Type B pancreatic cell (in vitro differentiated cells): ENCODE data around the gene KCTD16. TPM values are rescaled to one million over a fixed set of nuclear protein-coding genes. Genes with fewer than 3 reads are reported as not detected.

Experiments
- DNase-seq: peaks from one replicate; pipeline ENCODE4 v3.0.0; 2021; ENCODE audit warnings: mixed read lengths; ENCODE audit not compliant: unreplicated experiment; ENCODE audit errors: extremely low spot score
- H3K27ac Mint-ChIP-seq: 2 replicates; pipeline ENCODE4 v1.8.0; 2021; ENCODE audit warnings: mild to moderate bottlenecking, mixed read lengths
- H3K27me3 Mint-ChIP-seq: 2 replicates; pipeline ENCODE4 v1.8.0; 2021; ENCODE audit warnings: mixed read lengths
- H3K36me3 Mint-ChIP-seq: 2 replicates; pipeline ENCODE4 v1.8.0; 2021; ENCODE audit warnings: mixed read lengths
- H3K4me1 Mint-ChIP-seq: one replicate; pipeline ENCODE4 v1.8.0; 2021; ENCODE audit warnings: mixed read lengths; ENCODE audit not compliant: unreplicated experiment
- H3K4me3 Mint-ChIP-seq: 2 replicates; pipeline ENCODE4 v1.8.0; 2021; ENCODE audit warnings: mild to moderate bottlenecking, mixed read lengths
- H3K9me3 Mint-ChIP-seq: 2 replicates; pipeline ENCODE4 v1.8.0; 2021; ENCODE audit warnings: mixed read lengths
- CTCF ChIP-seq: fragments of 200-600 bp; sonication (generic); conservative IDR thresholded peaks from 2 replicates; pipeline ENCODE4 v1.5.0; 2021; ENCODE audit warnings: antibody characterized with exemption, mild to moderate bottlenecking
- total RNA-seq: library from RNA; stranded (reverse); gene quantifications from 2 replicates; pipeline ENCODE4 v1.2.1, GENCODE V29; 2021; ENCODE audit warnings: low replicate concordance

Gene KCTD16
- total RNA-seq, 1 donor from 2014 or later = 3.0 TPM

DNA sequence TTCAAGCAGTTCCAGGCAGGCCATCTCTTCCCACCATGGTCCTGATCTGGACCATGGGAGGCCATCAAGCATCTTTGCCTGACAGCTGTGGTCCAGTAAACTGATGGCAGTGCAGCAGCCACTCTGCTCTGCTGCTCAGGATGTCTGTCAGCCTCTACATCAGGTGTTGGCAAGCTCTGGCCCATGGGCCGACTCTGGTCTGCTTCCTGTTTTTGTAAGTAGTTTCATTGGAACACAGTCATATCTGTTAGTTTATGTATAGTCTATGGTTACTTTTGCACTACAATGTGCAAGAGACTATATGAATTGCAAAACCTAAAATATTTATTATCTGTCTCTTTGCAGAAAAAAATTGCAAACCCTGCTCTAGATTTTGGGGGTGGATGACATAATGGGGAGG is 225.0 kb downstream of the KCTD16 start:
- Mint-ChIP-seq H3K36me3 (no peaks in the 10 kb centered on the region), H3K27ac (no peak overlapping the region), H3K4me3 (no peak overlapping the region), H3K9me3 (peaks cover 4% of the 10 kb centered on the region), H3K4me1 (no peaks in the 10 kb centered on the region), H3K27me3 (no peaks in the 10 kb centered on the region)
- no peak for TF ChIP-seq CTCF
- DNase-seq = no peak

GRCh38 chr5:144403058-144403457 is 232.4 kb downstream of the KCTD16 start:
- peaks cover 11% of the 10 kb centered on the region for H3K4me1 Mint-ChIP-seq
- no peak overlapping the region for H3K4me3 Mint-ChIP-seq
- peaks cover 3% of the 10 kb centered on the region for H3K27me3 Mint-ChIP-seq
- no peak overlapping the region for H3K27ac Mint-ChIP-seq
- no peaks in the 10 kb centered on the region for H3K9me3 Mint-ChIP-seq
- no peaks in the 10 kb centered on the region for H3K36me3 Mint-ChIP-seq
- DNase-seq = no peak
- no peak for TF ChIP-seq CTCF

DNA sequence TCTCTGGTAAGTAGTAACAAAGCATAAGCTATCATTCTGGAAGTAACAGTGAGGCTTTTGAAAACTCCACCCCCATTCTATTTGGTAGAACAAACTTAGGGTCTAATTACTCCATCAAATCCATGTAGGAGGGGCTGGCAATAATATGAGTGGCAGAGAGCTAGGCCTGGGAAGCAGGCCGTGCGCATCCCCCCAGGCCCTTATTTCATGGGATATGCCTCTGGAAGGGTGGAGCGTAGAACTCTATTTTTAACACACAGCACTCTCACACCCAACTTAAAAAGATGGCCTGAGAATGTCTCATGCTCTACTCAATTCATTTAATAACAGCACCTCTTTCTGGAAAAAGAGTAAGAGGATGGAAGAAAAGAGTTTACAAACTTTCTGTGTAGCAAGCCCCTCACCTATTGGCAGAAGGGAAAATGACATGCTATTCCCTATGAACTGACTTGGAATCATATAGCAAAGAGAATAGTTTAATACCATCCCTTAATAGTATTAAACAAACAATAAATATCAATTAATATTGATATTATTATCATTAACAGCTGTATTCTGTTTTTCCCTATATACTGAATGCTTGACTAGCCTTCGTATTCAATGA is 233.2 kb downstream of the KCTD16 start:
- Mint-ChIP-seq H3K9me3 (no peaks in the 10 kb centered on the region), H3K4me1 (peaks cover 11% of the 10 kb centered on the region), H3K27ac (no peak overlapping the region), H3K4me3 (no peak overlapping the region), H3K36me3 (no peaks in the 10 kb centered on the region), H3K27me3 (peaks cover 3% of the 10 kb centered on the region)
- no peak for TF ChIP-seq CTCF
- no peak for DNase-seq

- Mint-ChIP-seq H3K4me3 (no peak overlapping the region), H3K36me3 (no peaks in the 10 kb centered on the region), H3K27ac (no peak overlapping the region), H3K4me1 (peaks cover 11% of the 10 kb centered on the region), H3K27me3 (peaks cover 3% of the 10 kb centered on the region), H3K9me3 (no peaks in the 10 kb centered on the region)
- no peak for TF ChIP-seq CTCF
- no peak for DNase-seq
Measured at GRCh38 chr5:144404672-144405071, 234.0 kb downstream of the KCTD16 start.

DNA sequence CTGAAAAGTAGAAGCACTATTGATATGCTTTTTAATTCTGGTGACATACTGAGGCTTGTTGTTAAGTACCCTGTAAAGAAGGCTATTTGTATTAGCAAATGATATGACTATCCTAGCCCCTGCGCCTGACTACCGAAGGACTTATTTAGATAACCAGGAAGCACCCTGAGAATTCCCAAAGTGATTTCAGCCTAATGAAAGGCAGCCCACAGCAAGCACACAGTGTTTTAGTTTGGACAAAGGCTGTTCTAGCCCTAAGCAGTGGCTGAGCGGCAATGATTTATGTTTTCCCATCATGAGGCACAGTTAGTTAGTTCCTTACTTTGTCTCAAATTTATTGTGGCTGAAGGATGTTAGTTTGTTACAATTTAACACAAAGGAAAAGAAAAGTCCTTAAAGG is 235.3 kb downstream of the KCTD16 start:
- H3K27ac Mint-ChIP-seq = no peak overlapping the region
- H3K4me1 Mint-ChIP-seq = peaks cover 11% of the 10 kb centered on the region
- no peaks in the 10 kb centered on the region for H3K9me3 Mint-ChIP-seq
- H3K4me3 Mint-ChIP-seq = no peak overlapping the region
- no peak for TF ChIP-seq CTCF
- no peaks in the 10 kb centered on the region for H3K36me3 Mint-ChIP-seq
- DNase-seq = no peak
- peaks cover 3% of the 10 kb centered on the region for H3K27me3 Mint-ChIP-seq

GRCh38 chr5:144406442-144406841 is 235.8 kb downstream of the KCTD16 start:
- TF ChIP-seq CTCF = no peak
- no peaks in the 10 kb centered on the region for H3K9me3 Mint-ChIP-seq
- no peak overlapping the region for H3K4me3 Mint-ChIP-seq
- no peaks in the 10 kb centered on the region for H3K36me3 Mint-ChIP-seq
- DNase-seq = no peak
- H3K27ac Mint-ChIP-seq = no peak overlapping the region
- peaks cover 3% of the 10 kb centered on the region for H3K27me3 Mint-ChIP-seq
- H3K4me1 Mint-ChIP-seq = peaks cover 11% of the 10 kb centered on the region
